HG02870 (cell line): Measurements from ENCODE around the gene H2AZ1.
"Not testable (repeated sequence)": the region's sequence is repeated elsewhere in the genome, so short reads cannot be mapped to it uniquely, and the experiment has no call there.

ENCODE experiments used
- ATAC-seq: cut with Tn5 transposase; IDR thresholded peaks from one replicate; pipeline ENCODE4 v1.9.1; 2021; ENCODE audit warnings: mild to moderate bottlenecking, moderate library complexity; ENCODE audit not compliant: unreplicated experiment

Gene H2AZ1

DNA sequence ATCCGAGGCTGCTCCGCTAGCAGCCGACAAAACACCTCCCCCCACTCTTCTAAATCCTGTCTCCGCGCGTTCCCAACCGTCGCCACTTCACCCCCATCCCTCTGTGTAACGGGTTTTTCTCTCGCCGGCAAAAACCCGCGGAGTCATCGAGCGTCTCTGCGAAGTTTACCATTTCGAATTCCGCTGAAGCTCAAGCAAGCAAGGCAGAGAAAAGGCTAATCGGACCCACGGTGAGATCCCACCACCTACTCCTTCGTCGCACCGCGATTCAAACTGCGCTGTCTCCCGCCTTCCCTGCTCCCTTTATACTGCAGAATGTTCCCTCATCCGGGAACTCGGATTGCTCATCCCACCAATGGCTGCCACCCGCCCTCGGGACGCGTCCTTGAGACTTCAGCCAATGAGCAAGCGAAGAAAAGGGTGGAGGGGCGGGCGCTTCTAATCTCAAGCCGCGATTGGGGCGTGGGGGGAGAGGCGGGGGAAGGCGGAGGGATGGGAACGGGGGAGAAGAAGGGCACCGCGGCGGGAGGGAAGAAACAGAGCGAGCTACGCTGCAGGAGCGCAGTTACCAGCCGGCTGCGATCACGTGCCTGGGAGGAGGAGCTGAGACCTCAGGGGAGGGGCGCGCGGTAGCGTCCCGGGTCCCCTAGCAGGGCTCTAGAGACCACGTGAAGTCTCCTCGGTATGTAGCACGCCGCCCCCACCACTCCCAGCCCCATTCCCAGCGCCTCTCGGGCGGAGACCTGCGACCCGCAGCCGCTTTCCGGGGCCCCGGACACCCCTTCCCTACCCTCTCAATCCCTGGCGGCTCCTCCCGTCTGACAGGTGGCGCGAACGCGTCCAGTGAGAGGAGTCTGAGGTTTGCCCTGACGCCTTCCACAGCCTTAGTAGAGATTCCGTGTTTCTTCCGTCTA is at the start of gene H2AZ1:
H2AZ1 (minus strand) TSS at position 277 of the 914 bp plus-strand sequence; CDS start at position 172, 105 bp downstream.
- ATAC-seq, result peak; percentile 60

DNA sequence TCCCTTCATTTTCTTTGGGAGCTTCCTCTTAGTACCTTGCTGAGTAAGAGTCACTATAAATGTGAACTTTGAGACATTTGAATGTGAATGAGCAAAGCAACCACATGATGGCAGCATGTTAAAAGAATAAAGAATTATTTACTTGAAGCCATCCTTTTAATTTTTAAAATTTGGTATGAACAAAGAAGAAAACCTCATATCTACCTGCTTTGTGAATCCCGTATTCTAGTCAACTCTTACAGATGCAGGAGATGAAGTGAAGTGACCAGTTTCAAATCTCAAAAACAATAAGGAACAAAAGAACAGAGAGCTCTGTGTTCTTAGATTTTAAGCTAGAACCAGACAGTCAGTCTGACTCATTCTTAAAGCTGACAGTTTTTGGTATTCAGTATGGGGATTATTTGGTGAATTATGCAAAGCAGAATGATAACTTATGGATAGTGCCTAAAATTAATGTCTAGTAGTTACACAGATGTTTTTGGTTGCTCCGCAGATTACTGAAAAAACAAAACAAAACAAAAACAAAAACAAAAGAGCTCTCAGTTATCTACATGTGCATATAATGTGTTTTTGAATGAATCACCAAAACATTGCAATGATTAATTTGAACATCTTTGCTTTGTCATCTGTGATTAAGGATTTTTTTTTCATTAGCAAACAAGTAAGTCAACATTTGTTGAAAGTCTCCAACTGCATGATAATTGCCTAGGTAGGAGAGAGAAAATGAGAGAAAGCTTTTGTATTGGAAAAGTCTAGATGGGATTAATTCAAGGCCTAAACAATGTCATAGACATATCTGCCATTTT is 48.2 kb upstream of the H2AZ1 start:
- no peak for ATAC-seq

DNA sequence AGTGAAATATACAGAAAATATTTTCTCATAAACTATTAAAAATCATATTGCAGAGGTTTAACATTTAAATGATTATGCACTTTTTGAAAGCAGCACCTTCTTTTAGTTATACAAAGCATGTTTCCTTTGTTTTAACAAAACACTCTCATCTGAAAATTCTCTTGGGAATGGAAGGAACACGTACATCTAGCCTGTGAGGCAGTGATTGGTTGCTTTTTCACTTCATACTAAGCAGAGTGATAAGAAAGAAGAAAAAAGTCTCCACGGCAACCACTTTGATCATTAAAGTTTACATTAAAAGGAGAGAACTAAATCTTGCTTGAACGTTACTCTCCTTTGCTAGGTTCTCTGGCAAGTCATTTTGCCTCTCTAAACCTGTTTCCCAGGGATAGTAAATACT is 41.7 kb upstream of the H2AZ1 start:
- ATAC-seq, result no peak

DNA sequence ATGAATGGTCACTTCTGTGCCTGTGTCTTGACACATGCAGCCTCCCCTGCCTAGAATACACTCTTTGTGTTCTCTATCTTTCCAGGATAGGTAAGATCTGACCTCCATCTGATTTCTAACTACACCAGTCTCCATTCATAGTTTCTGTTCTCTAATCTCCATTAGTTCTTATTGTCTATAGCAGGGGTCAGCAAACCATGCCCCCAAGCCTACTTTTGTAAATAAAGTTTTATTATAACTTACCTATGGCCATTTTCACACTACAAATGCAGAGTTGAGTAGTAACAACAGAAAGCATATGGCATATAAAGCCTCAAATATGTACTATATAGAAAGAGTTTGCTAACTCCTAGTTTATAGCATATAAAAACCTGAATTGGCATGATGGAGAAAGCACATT is 37.6 kb upstream of the H2AZ1 start:
- ATAC-seq, result no peak

DNA sequence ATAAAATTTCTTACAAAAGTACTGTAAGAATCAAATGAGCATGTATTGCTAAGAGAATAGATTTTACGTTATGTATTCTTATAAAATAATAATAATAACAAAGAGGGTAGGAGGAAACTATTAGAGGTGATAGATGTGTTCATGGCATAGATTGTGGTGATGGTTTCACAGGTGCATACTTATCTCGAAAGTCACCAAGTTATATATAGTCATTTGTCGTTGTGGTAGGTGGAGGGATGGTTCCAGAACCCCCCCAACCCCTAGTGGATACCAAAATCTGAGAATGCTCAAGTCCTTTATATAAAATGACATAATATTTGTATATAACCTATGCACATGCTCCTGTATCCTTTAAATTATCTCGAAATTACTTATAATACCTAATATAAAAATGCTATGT is 36.7 kb upstream of the H2AZ1 start:
- ATAC-seq, result peak; percentile 70

DNA sequence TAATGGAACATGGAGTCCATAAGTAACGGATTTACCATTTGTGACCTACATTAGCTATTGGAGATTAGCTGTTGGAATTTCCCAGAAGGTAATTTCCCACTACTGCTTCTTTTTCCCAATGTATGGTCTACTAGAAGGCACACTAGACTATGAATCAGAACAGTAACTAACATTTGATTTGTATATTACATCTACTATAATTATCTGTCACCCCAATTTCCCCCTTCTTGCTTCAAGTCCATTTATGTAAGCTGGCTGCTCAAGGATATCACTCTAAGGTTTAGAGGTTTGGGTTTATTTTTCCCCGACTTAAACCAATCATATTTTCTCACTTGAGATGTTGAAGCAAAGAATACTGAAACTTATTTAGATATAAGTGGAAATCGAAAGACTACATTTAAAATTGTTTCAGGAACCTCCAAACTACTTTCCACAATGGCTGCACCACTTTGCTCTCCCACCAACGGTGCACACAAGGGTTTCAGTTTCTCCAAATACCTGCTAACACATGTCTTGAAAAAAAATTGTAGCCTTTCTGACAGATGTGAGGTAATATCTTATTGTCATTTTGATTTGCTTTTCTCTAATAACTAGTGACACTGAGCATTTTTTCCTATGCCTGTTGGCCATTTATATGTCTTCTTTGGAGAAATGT is 33.3 kb upstream of the H2AZ1 start:
- ATAC-seq, result peak; percentile 46

DNA sequence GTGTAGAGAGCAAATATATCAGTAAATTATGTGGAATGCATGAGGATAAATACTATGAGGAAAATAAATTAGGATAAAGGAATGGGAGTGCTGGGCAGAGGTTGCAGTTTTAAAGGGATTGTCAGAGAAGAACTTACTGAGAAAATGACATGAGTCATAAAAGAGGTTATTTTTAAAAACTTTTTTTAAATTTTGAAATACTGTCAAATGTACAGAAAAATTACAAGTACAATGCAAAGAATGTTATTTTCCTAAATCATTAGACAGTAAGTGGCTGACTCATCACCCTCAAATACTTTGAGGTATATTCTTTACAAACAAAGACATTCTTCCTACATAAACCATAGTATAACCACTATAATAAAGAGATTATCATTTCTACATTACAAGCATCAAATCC is 29.8 kb upstream of the H2AZ1 start:
- no peak for ATAC-seq

DNA sequence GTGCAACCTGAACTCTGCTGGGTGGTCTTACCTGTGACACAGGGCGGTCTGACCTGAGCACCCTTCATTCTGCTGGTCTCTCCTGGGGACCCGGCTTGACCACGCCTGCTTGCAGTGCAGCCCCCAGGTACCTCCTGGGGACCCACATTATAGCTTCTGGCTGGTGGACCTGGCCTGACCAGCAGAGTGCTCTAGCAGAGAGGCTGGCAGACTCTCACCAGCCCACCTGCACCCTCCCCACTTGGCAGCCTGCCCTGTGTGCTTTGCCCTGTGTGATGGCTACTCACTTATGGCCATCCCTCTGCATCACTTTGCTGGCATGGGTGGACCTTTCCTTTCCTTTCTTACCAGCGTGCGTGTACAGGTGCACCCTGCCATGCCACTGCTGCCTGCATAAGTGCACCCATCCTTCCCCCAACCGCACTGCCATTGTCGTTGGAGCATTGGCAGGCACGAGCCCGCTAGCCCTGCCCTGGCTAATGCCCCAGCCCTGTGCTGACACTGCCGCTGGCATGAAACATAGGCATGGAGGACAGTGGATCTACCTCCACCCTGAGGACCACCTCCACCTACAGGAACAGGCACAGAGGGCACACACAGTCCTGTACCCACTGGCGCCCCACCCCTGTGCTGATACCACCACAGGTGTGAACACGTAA is 21.5 kb upstream of the H2AZ1 start:
- no peak for ATAC-seq

DNA sequence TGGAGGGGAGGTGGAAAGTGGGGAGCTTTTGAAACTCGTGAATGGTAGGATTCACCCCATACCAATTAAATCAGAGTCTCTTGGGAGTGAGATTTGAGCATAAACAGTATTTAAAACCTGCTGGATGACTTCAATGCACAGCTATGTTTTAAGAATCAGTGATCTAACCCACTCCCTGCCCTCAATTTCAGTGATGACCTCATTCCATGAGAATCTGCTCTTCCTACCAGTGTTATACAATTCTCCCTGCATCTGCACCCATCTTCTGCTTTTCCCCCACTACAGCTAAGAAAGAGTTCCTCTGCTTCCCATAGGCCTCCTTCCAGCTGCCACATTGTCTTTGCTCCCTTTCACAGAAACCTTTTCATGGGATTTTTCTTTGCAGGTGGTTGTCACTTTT is 18.3 kb upstream of the H2AZ1 start:
- ATAC-seq, result no peak

DNA sequence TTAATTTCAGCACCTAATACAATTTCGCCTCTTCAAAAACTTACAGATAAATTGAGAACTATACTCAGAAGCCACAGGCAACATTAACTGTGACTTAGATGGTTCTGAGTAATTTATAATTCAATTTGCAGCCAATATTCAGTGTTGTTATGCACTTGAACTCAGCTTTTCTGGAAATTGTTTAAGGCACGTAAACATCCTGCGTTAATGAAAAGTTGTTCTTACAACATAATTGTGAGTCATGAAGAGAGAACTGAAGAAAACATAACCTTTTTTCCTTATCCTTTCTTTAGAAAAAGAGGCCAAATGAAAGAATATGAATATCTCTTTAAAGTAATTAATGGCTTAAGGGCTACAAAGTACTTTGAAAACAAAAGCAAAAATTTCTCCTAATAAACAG is 16.6 kb upstream of the H2AZ1 start:
- ATAC-seq, result no peak

DNA sequence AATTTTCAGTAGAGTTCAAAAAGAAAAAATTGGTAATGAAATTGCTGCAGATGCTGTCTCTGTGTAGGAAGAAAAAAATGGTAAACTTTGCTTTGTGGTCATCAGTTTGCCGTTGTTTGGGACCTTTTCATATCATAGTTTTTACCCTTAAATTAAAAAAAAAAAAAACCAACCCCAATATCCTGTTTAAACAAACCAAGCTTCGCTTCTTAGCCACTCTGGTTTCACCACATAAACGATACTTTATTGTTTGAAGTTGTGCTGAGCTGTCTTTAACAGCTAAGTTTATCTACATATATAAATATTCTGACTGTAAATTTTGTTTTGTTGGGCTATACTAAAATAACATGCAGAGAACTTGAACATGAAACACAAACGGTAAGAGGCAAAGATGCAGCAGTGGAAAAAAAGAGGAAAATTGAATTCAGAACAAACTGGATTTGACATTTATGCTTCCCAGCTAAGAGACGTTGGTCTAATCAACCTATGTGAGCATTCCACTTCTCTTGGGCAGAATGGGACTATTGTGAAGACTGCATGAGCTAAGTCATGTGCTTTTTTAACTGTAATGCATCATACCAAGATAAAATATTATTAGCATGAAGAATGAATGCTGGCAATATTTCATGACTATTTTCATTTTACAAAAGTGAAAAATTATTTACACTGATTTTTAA is 15.7 kb upstream of the H2AZ1 start:
- ATAC-seq, result no peak

DNA sequence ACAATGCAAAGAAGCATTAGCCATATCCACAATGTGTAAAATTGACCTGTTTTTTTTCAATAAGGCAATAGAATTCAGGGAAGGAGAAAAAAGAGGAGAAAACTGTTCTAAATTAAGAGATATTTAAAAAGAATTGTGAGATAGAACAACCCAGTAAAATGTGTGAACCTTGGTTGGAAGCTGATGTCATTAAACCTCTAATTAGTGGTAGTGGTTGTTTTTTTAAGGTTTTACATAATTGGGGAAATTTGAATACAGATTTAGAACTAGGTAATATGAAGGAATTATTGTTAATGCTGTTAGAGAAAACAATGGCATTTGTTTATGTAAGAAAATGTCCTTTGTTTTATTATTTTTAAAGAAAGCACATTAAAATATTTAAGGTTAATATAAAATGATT is 15.1 kb upstream of the H2AZ1 start:
- ATAC-seq, result no peak

DNA sequence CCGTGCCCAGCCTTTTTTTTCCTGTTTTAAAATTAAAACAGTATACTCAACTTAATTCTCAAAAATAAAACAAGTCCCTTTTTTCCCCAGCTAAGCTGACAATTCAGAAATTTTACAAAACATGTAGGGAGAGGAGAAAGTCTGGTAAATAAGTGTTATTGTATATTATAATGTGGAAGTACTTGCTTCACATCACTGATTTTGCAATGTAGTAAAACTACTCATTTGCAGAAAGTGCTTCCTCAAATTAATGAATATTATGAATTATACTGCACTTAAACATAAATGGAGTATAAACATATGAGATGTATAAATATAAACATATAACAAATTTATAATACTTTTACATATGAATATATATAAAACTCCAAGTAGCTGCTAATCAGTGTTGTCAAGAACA is 11.6 kb upstream of the H2AZ1 start:
- no peak for ATAC-seq

DNA sequence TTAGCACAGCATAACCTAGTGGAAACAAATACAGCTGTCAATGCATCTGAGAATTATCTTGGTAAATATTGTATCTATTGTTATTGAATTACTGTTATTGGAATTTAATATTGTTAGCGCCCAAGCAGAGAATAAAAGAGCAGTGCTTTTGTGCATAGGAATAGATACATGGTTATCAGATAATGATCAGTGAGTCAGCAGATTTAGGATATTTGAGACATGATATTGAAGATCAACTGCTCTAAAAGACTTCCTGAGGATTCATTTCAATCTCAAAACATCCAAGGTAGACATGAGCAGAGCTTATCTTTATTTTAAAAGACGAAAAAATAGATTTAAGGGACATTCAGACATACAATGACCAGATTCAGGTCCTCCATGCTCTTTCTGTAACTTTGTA is 10.6 kb upstream of the H2AZ1 start:
- no peak for ATAC-seq

DNA sequence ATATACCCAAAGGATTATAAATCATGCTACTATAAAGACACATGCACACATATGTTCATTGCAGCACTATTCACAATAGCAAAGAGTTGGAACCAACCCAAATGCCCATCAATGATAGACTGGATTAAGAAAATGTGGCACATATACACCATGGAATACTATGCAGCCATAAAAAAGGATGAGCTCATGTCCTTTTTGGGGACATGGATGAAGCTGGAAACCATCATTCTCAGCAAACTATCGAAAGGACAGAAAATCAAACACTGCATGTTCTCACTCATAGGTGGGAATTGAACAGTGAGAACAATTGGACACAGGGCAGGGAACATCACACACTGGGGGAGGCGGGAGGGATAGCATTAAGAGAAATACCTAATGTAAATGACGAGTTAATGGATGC is 8.1 kb upstream of the H2AZ1 start:
- ATAC-seq, result not testable (repeated sequence)

DNA sequence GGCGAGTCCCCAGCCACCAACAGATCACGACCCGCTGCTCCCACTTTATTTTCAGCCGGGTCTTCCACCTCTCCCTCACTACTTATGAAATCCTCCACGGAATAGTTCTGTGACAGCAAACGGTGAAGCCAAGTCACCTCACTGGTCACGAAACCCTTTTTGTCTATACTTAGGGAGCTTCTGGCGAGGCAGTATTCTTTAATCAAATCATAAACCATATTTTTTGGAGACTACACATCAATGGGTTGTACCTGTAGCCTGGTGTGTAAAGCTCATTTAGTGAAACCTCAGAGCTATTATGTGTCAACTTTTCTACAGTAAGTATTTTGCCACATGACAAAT is 809 bp upstream of the H2AZ1 start:
- ATAC-seq, result no peak

DNA sequence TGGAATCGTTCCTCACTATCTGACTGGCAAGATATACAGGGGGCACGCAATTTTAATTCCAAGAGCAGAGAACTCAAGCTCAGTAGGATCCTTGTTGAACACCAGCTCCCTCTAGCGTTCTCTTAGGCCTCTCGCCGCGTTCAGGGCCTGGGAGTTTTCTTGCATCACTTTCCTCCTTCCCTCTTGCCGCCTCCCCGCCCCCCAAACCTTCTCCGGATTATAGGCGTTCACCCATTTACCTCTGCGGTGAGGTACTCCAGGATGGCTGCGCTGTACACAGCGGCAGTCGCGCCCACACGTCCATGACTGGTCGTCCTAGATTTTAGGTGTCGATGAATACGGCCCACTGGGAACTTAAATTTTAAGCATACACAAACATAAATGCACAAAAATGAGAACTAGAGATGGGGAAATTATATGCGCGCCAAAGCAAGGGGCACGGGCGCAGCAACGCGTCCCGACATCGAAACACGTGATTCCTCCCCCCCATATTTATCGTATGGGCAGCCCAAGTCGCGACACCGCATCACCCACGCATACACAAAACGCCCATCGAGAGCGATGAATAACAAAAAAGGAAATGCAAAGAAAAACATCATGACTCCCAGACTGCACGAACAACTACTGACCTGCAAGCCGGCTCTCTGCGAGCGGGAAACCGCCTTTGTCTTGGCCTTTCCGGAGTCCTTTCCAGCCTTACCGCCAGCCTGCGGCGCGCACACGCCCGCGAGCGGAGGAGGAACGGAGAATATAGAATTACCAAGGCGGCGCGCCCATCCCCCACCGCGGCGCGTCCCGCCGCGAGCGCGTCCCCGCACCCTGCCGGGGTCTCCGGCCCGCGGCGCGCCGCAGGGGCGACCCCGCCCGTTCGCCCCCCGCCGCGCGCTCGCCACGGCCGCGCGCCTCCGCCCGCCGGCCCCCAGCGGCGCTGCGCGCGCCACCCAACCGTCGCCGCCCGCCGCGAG is 759 bp downstream of the H2AZ1 start:
- peak; percentile 22 for ATAC-seq

DNA sequence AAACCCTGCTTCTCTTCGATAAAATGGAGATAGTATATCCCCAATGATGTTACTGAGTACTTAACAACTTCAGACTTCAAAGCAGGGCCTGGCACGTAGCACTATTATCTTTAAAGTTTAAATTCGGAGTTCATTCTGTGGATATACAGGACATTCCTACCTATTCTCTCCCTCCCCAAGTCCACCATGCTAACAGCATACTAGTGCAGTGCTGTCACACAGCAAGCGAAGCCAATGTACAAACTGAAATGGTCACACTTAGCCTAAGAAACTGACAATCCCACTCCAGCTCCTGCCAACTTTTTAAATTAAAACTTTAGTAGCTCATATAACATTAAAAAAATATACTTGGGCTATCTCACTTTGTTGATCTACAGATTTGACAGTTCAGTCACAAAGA is 2.5 kb downstream of the H2AZ1 start:
- ATAC-seq, result no peak

DNA sequence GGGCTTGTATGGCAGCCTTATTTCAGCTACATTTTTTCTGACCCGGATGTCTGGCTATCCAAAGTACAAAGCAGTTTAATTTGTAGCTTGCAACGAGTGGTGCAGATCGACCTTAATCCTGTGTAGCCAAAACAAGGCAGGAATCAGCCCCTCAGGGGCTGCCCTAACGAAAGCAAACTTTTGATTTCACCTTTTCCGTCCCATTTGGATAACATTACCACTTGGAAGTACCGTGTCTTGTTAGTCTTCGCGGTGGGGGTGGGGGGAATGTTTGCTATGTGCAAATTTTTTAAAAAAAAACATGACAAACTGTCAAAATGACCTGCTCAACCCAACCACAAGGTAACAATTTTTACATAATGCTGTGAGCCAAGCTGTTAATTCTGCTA is 2.9 kb downstream of the H2AZ1 start:
- no peak for ATAC-seq
